IPS-20b (cell line): Measurements from ENCODE around the gene PLD1.

Experiments
- H3K27ac ChIP-seq: one replicate; pipeline ENCODE4 v1.5.1; 2013; ENCODE audit warnings: low read length
- H3K27me3 ChIP-seq: 2 replicates; pipeline ENCODE4 v1.6.1; 2013; ENCODE audit warnings: mild to moderate bottlenecking, low read length, inconsistent platforms; ENCODE audit not compliant: insufficient read depth
- H3K36me3 ChIP-seq: 2 replicates; pipeline ENCODE4 v1.6.1; 2013; ENCODE audit warnings: low read depth, mild to moderate bottlenecking, inconsistent platforms, low read length, moderate library complexity; ENCODE audit not compliant: insufficient read depth
- H3K4me1 ChIP-seq: 2 replicates; pipeline ENCODE4 v1.6.1; 2013; ENCODE audit warnings: mild to moderate bottlenecking, control low read depth, inconsistent platforms, low read length, moderate library complexity; ENCODE audit not compliant: insufficient read depth
- H3K4me3 ChIP-seq: 2 replicates; pipeline ENCODE4 v1.5.1; 2013; ENCODE audit warnings: mild to moderate bottlenecking, low read length, inconsistent platforms
- H3K9ac ChIP-seq: 2 replicates; pipeline ENCODE4 v1.6.1; 2013; ENCODE audit warnings: low read depth, mild to moderate bottlenecking, inconsistent platforms, low read length, moderate library complexity
- H3K9me3 ChIP-seq: 2 replicates; pipeline ENCODE4 v1.6.1; 2013; ENCODE audit warnings: mild to moderate bottlenecking, low read depth, low read length, inconsistent platforms; ENCODE audit not compliant: insufficient read depth

The PLD1 gene

DNA sequence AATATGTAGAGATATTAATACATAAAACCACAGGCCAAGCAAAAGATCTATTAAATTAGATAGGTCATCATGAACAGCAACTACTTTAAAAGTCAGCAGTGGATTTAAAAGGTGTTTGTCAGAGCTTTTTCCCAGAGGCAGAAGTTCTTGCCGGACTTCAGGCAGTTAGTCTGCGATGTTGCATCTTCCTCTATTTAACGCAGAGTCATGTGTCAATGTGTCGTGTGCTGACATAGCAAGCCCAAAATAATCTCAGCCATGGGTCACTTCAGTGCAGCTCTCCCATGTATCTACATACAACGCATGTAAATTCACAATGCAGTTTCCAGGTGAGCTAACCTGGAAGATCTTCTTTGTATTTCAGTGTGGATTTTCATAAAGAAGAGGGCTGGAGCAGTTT lies 24.8 kb upstream of the PLD1 start:
- Histone ChIP-seq H3K27ac (no peak overlapping the region), H3K4me3 (no peak overlapping the region), H3K9ac (no peak overlapping the region)

DNA sequence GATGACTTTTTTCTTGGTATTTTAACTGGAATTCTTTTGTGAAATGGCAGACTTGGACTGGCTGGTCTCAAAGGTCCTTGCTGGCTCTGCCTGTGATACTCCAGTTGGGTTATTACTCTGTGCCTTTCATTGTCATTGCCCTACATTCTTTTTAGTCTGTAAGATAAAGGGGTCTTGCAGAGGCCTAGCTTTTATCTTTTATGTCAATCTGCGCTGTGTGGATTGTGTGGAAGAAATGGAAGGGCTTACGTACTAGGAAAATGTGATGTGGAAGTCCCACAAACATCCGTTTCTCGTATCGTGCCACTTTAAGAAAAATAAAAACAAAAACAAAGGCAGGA lies 24.1 kb upstream of the PLD1 start:
- no peak overlapping the region for H3K27ac ChIP-seq
- peaks cover 10% of the 10 kb centered on the region; the same call in 1 of the 2 replicates for H3K4me1 ChIP-seq
- no peaks in the 10 kb centered on the region for H3K36me3 ChIP-seq
- no peaks in the 10 kb centered on the region for H3K27me3 ChIP-seq
- no peak overlapping the region for H3K9ac ChIP-seq
- no peaks in the 10 kb centered on the region for H3K9me3 ChIP-seq
- no peak overlapping the region for H3K4me3 ChIP-seq

More for the DNA sequence above, 24.8 kb upstream of the PLD1 start:
- H3K9me3 ChIP-seq = no peaks in the 10 kb centered on the region
- H3K4me1 ChIP-seq = peaks cover 8% of the 10 kb centered on the region; the same call in 1 of the 2 replicates
- no peaks in the 10 kb centered on the region for H3K36me3 ChIP-seq
- no peaks in the 10 kb centered on the region for H3K27me3 ChIP-seq

GRCh38 chr3:171833789-171834460 lies 23.6 kb upstream of the PLD1 start:
- Histone ChIP-seq H3K27me3 (no peaks in the 10 kb centered on the region), H3K36me3 (no peaks in the 10 kb centered on the region), H3K4me1 (peaks cover 10% of the 10 kb centered on the region; the same call in 1 of the 2 replicates), H3K9me3 (no peaks in the 10 kb centered on the region), H3K4me3 (no peak overlapping the region), H3K9ac (no peak overlapping the region), H3K27ac (no peak overlapping the region)

DNA sequence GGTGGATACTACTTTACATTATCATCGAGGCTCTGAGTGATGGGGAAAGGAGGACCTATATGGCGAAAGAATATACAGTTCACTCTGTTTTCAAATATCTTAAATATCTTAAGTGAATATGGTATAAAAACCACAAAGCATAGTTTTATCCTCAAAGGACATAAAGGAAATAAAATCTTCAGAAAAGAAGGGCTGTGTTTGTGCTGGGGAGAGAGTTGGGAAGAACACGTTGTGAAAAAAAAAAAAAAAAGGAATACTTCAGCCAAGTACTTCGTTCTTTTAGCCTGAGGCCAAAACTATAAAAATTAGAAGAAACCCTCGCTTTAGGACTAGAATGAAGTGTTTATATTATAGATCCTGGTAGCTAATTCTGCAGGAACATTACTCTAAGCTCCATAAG lies 22.7 kb upstream of the PLD1 start:
- Histone ChIP-seq H3K36me3 (no peaks in the 10 kb centered on the region), H3K4me1 (peaks cover 3% of the 10 kb centered on the region; the same call in 1 of the 2 replicates), H3K4me3 (no peak overlapping the region), H3K9me3 (no peaks in the 10 kb centered on the region), H3K9ac (no peak overlapping the region), H3K27ac (no peak overlapping the region), H3K27me3 (no peaks in the 10 kb centered on the region)

GRCh38 chr3:171831936-171832335 lies 21.7 kb upstream of the PLD1 start:
- Histone ChIP-seq H3K4me1 (0 out of 2 replicates have a peak, but pooled peaks cover 2% of the 10 kb centered on the region), H3K9ac (no peak overlapping the region), H3K9me3 (no peaks in the 10 kb centered on the region), H3K4me3 (no peak overlapping the region), H3K36me3 (no peaks in the 10 kb centered on the region), H3K27ac (no peak overlapping the region), H3K27me3 (no peaks in the 10 kb centered on the region)

GRCh38 chr3:171830518-171830875 lies 20.2 kb upstream of the PLD1 start:
- no peak overlapping the region for H3K9ac ChIP-seq
- H3K4me1 ChIP-seq = peaks cover 4% of the 10 kb centered on the region; the same call in 1 of the 2 replicates
- no peaks in the 10 kb centered on the region for H3K36me3 ChIP-seq
- no peak overlapping the region for H3K4me3 ChIP-seq
- no peak overlapping the region for H3K27ac ChIP-seq
- H3K9me3 ChIP-seq = no peaks in the 10 kb centered on the region
- H3K27me3 ChIP-seq = no peaks in the 10 kb centered on the region

- no peaks in the 10 kb centered on the region for H3K36me3 ChIP-seq
- no peaks in the 10 kb centered on the region for H3K27me3 ChIP-seq
- H3K4me3 ChIP-seq = no peak overlapping the region
- no peak overlapping the region for H3K9ac ChIP-seq
- H3K9me3 ChIP-seq = no peaks in the 10 kb centered on the region
- no peak overlapping the region for H3K27ac ChIP-seq
- peaks cover 9% of the 10 kb centered on the region; the same call in 1 of the 2 replicates for H3K4me1 ChIP-seq
These were observed 19.7 kb upstream of the PLD1 start for GRCh38 chr3:171829841-171830517.

DNA sequence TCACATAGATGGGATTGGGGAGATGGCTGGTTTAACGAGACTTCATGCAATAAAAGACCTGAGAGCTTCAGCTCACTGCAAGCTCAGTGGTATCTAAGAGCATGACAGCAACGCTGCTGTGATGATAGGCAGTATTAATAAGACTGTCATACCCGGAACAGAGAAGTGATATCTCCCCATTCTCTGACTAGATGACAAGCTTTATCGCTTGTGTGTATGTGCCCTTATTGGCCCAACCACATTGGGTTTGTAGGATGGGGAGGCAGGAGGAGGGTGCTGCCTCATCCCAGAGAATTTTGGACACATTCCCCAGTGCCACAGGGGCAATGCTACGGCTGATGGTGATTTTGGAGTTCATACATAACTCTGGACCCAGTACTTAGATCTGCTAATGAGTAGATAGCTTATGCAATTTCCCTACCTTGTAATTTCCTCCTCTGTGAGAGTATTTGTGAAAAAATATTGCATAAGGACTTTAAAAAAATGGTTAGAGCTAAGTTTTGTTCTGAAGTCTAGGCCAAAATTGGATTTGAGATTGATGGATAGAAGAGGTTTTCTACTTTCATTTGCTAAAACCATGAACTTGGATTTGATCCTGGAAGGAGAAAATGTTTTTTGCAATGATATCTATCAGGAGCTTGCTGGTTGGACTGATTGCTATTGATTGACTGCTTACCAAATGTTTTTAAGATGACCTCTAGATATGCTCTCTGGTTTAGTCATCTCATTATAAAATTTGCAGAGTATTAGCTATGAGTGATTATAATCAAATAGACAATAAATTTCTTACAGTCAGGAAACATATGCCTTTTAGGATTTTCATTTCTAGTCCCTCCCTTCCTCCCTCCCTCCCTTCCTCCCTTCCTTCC lies 18.9 kb upstream of the PLD1 start:
- H3K27me3 ChIP-seq = no peaks in the 10 kb centered on the region
- no peak overlapping the region for H3K27ac ChIP-seq
- H3K9me3 ChIP-seq = no peaks in the 10 kb centered on the region
- H3K4me1 ChIP-seq = peaks cover 15% of the 10 kb centered on the region; the same call in 1 of the 2 replicates
- no peak overlapping the region for H3K4me3 ChIP-seq
- no peak overlapping the region for H3K9ac ChIP-seq
- H3K36me3 ChIP-seq = no peaks in the 10 kb centered on the region

DNA sequence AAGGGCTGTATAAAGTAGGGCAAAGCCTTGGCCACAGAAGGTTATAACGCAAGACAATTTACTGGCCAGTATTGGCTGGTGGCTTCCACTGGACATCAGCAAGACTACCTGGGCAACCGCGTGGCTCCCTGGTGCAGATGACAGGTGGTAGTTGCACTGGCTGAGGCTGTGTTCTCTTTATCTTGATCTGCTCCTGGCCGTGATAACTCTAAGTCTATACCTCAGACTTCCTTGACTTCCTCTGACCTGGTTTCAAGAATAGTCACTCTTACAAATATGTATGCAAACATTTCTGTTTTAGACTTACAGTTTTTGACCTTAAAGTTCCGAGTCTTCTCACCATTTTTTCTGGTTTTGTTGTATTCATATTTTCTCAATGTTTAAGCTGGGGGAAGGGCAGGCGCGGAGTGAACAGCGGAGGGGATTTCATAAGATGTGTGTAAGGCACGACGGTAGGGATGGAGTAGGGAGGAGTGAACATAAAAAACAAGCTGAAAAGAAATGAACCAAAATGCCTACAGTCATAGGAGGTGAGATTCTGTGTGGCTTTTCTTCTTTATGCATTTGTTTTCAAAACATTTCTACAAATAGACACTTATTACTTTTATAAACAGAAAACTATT lies 17.7 kb upstream of the PLD1 start:
- Histone ChIP-seq H3K4me3 (no peak overlapping the region), H3K36me3 (no peaks in the 10 kb centered on the region), H3K27me3 (no peaks in the 10 kb centered on the region), H3K4me1 (peaks cover 15% of the 10 kb centered on the region; the same call in 1 of the 2 replicates), H3K27ac (no peak overlapping the region), H3K9ac (no peak overlapping the region), H3K9me3 (no peaks in the 10 kb centered on the region)

- Histone ChIP-seq H3K27me3 (no peaks in the 10 kb centered on the region), H3K9me3 (no peaks in the 10 kb centered on the region), H3K27ac (no peak overlapping the region), H3K9ac (no peak overlapping the region), H3K36me3 (no peaks in the 10 kb centered on the region), H3K4me3 (no peak overlapping the region), H3K4me1 (peaks cover 15% of the 10 kb centered on the region; the same call in 1 of the 2 replicates)
These were observed 17.1 kb upstream of the PLD1 start for GRCh38 chr3:171827385-171827784.

DNA sequence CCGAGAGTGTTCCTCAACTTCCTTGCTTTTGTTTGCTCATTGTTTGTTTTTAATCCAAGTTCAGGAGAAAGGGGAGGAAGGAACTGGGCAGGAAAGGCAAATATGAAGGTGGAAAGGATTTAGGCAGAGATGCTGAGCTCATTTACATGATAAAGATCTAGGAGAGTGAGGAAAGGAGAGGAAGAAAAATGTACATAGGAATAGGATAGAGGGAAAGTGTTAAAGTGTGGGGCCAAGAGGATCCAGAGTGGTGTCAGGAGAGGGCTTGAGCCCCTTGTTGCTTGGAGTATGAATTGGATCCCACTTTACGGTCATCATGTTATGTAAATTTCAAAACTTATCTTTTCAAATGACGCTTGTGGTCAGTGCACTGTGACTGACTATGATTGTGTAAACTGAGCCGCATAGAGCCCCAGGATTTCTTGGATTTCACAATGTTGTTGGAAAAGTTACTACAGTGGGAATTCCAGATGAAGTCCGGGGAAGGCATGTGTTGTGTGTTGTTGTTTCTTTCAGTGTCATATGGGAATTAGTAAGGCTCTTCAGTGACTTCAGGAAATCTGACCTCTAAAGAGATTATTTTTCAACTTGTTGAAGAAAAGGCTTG lies 15.0 kb upstream of the PLD1 start:
- no peak overlapping the region for H3K4me3 ChIP-seq
- H3K4me1 ChIP-seq = peaks cover 15% of the 10 kb centered on the region; the same call in 1 of the 2 replicates
- no peak overlapping the region for H3K27ac ChIP-seq
- no peaks in the 10 kb centered on the region for H3K27me3 ChIP-seq
- no peaks in the 10 kb centered on the region for H3K9me3 ChIP-seq
- H3K36me3 ChIP-seq = no peaks in the 10 kb centered on the region
- no peak overlapping the region for H3K9ac ChIP-seq
